Measurements from ENCODE around the gene RABGAP1.

Gene RABGAP1

GRCh38 chr9:123111427-123112014, 170.7 kb downstream of the RABGAP1 start:
- no peak for DNase-seq (ENCODE audit: low read depth in 2 of 2)

GRCh38 chr9:123112015-123112975, 171.5 kb downstream of the RABGAP1 start:
- no peak for DNase-seq (ENCODE audit: low read depth in 2 of 2)

- no peak for DNase-seq (ENCODE audit: low read depth in 2 of 2)
Observed at GRCh38 chr9:123113185-123113584, 172.4 kb downstream of the RABGAP1 start.

GRCh38 chr9:123115146-123115913, 174.5 kb downstream of the RABGAP1 start:
- DNase-seq (ENCODE audit: low read depth in 2 of 2): no peak

GRCh38 chr9:123116036-123116435, 175.2 kb downstream of the RABGAP1 start:
- DNase-seq (ENCODE audit: low read depth in 2 of 2): no peak

- no peak for DNase-seq (ENCODE audit: low read depth in 2 of 2)
Observed at GRCh38 chr9:123119566-123119965, 178.7 kb downstream of the RABGAP1 start.

- DNase-seq (ENCODE audit: low read depth in 2 of 2): no peak
Observed at GRCh38 chr9:123120131-123120530, 179.3 kb downstream of the RABGAP1 start.

- no peak for DNase-seq (ENCODE audit: low read depth in 2 of 2)
Observed at GRCh38 chr9:123120953-123121352, 180.1 kb downstream of the RABGAP1 start.

- DNase-seq (ENCODE audit: low read depth in 2 of 2): no peak
Observed at GRCh38 chr9:123121457-123121856, 180.6 kb downstream of the RABGAP1 start.

- DNase-seq (ENCODE audit: low read depth in 2 of 2): no peak
Observed at GRCh38 chr9:123127512-123128075, 186.8 kb downstream of the RABGAP1 start.

GRCh38 chr9:123128591-123128990, 187.8 kb downstream of the RABGAP1 start:
- no peak for DNase-seq (ENCODE audit: low read depth in 2 of 2)

- no peak for DNase-seq (ENCODE audit: low read depth in 2 of 2)
Observed at GRCh38 chr9:123129423-123129822, 188.6 kb downstream of the RABGAP1 start.

- DNase-seq (ENCODE audit: low read depth in 2 of 2): no peak
Observed at GRCh38 chr9:123131258-123131657, 190.4 kb downstream of the RABGAP1 start.

GRCh38 chr9:123131993-123132392, 191.2 kb downstream of the RABGAP1 start:
- no peak for DNase-seq (ENCODE audit: low read depth in 2 of 2)

- DNase-seq (ENCODE audit: low read depth in 2 of 2): no peak
Observed at GRCh38 chr9:123132696-123133095, 191.9 kb downstream of the RABGAP1 start.

GRCh38 chr9:123135430-123135829, 194.6 kb downstream of the RABGAP1 start:
- no peak for DNase-seq (ENCODE audit: low read depth in 2 of 2)

GRCh38 chr9:123138163-123138562, 197.3 kb downstream of the RABGAP1 start:
- no peak for DNase-seq (ENCODE audit: low read depth in 2 of 2)

GRCh38 chr9:123149067-123149466, 208.2 kb downstream of the RABGAP1 start:
- DNase-seq (ENCODE audit: low read depth in 2 of 2): no peak

GRCh38 chr9:123150708-123151503, 210.1 kb downstream of the RABGAP1 start:
- no peak for DNase-seq (ENCODE audit: low read depth in 2 of 2)

All from stimulated activated CD8-positive, alpha-beta memory T cell treated with anti-CD3 and anti-CD28 coated beads, Interleukin-15, amount 100 ng/mL, for 48 hours (primary cell).